Stimulated activated naive CD8-positive, alpha-beta T cell treated with anti-CD3 and anti-CD28 coated beads, Interleukin-15, Interleukin-2, amounts not matched to agents 100 ng/mL and 50 ng/mL, for 24 hours (primary cell): ENCODE data around the gene STX8.

Experiments used
- H3K27ac Mint-ChIP-seq: one replicate; pipeline ENCODE4 v1.8.0; 2021; ENCODE audit warnings: mild to moderate bottlenecking, mixed read lengths
- H3K27me3 Mint-ChIP-seq: one replicate; pipeline ENCODE4 v1.8.0; 2021; ENCODE audit warnings: mixed read lengths
- H3K36me3 Mint-ChIP-seq: one replicate; pipeline ENCODE4 v1.8.0; 2021; ENCODE audit warnings: low read depth, mixed read lengths
- H3K4me1 Mint-ChIP-seq: one replicate; pipeline ENCODE4 v1.8.0; 2021; ENCODE audit warnings: low read depth, mixed read lengths
- H3K4me3 Mint-ChIP-seq: one replicate; pipeline ENCODE4 v1.8.0; 2021; ENCODE audit warnings: mild to moderate bottlenecking, mixed read lengths
- H3K9me3 Mint-ChIP-seq: one replicate; pipeline ENCODE4 v1.8.0; 2021; ENCODE audit warnings: mixed read lengths

STX8 gene

DNA sequence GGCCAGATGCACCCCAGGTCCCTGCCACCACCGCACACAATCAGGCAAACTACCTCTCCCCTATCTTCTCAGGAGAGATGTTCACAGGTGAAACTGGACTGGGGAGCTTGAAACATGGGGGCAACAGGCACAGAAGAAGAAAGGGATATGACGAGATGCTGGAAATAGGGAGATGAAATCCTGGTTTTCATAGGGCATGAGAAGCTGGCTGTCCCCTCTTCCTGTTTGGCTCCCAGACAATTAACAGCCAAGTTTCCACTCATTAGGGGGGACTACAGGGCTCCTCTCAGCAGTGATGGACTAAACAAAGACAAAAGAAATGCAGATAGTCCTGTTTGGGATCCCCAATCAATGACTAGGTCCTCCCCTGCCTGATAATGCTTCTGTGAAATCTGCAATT lies 288.3 kb downstream of the STX8 start:
- Mint-ChIP-seq H3K36me3 (no peaks in the 10 kb centered on the region), H3K4me1 (peaks cover 46% of the 10 kb centered on the region), H3K27ac (no peak overlapping the region), H3K27me3 (no peaks in the 10 kb centered on the region), H3K9me3 (no peaks in the 10 kb centered on the region), H3K4me3 (no peak overlapping the region)

DNA sequence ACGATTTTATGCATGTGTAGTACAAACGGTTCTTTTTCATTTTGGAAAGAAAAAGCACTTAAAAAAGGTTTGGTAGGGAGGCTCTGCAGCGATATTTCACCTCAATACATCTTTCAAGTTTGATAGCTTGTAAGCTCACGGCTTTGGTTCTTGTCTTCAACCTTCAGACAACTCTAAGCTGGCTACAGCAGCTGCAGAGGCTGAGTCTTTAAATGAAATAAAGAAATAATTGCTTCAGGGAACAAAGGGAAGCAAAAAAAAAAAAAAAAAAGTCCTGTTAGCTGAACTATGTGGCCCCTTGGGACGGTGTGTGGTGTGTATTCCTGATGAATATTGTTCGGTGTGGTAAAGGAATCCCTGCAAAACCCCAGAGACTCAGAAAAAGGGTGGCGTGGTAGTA lies 289.2 kb downstream of the STX8 start:
- no peaks in the 10 kb centered on the region for H3K36me3 Mint-ChIP-seq
- no peak overlapping the region for H3K4me3 Mint-ChIP-seq
- H3K9me3 Mint-ChIP-seq, result no peaks in the 10 kb centered on the region
- peaks cover 39% of the 10 kb centered on the region for H3K4me1 Mint-ChIP-seq
- no peaks in the 10 kb centered on the region for H3K27me3 Mint-ChIP-seq
- no peak overlapping the region for H3K27ac Mint-ChIP-seq

DNA sequence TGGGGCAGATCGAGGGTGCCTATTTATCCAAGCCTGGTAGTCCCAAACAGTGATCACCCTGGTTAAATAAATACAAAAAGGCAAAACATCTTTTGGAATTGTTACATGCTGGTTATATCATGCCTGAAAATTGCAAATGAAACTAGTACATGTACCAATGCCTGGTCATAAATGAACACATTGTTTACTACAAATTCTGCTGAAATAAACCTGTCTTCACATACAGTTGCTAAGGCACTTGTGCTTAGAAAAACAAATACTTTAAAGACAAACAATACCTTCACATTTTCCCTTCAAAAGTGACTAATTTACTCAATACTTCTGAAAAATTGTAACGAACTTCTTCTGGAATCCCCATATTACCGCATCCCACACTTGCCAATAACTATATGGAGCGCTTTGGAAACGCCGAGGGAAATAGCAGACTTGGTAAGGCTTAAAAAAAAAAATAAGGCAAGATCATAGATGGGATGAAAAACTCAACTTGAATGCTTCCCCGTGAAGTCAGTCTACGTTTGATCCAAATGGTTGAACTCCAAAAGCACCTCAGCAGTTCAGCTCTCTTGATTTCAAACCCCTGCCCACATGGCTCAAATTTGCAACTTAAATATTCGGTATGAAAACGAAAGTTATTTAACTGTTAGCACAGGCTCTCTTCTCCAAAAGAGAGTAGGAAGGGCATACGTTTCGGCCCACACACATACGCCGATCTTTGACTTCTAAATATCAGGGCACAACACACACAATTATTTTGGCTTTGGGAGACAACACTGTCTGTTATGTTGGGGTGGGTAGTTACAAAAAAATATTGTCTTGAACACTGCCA lies 289.8 kb downstream of the STX8 start:
- H3K36me3 Mint-ChIP-seq, result peaks cover 4% of the 10 kb centered on the region
- no peak overlapping the region for H3K27ac Mint-ChIP-seq
- no peak overlapping the region for H3K4me3 Mint-ChIP-seq
- H3K9me3 Mint-ChIP-seq, result no peaks in the 10 kb centered on the region
- no peaks in the 10 kb centered on the region for H3K27me3 Mint-ChIP-seq
- peaks cover 33% of the 10 kb centered on the region for H3K4me1 Mint-ChIP-seq

DNA sequence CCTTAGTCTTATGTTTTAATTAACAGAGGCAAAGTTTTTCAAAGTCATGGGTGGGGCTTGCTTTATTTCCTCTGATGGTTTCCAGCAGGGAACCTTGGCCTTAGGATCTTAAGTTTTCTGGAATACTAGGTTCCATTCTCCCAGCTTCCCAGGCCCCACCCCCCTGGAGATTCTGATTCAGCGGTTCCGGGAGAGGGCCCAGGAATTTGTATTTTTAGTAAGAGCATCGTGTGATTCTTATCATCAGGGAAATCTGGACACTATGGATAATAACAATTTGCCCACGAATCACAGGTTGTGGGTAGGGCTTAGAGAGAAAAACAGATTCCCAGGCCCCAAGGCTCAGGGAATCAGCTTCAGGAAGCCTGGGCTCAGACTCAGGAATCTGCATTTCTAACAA lies 290.7 kb downstream of the STX8 start:
- peaks cover 24% of the 10 kb centered on the region for H3K4me1 Mint-ChIP-seq
- H3K27ac Mint-ChIP-seq, result no peak overlapping the region
- H3K4me3 Mint-ChIP-seq, result no peak overlapping the region
- H3K27me3 Mint-ChIP-seq, result no peaks in the 10 kb centered on the region
- H3K9me3 Mint-ChIP-seq, result no peaks in the 10 kb centered on the region
- H3K36me3 Mint-ChIP-seq, result peaks cover 4% of the 10 kb centered on the region

DNA sequence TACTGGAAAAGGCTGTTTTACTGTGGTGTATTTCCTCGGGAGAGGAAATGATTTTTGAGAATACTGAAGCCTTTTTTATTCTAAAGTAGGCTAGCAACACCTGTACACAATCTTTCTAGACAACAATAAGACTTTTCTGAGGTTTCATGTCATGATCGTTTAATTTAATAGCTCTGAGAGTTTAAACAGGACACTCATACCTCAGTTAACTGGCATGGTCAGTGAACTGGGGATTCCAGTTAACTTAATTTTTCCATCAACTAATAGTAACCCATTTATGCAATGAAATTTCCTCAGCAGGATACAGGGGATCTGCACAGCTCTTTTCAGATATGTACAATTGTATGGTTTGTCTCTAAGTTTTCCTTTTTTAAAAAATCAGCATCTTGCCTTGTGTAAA lies 291.7 kb downstream of the STX8 start:
- Mint-ChIP-seq H3K36me3 (peaks cover 4% of the 10 kb centered on the region), H3K4me3 (no peak overlapping the region), H3K27ac (no peak overlapping the region), H3K4me1 (peaks cover 14% of the 10 kb centered on the region), H3K27me3 (no peaks in the 10 kb centered on the region), H3K9me3 (no peaks in the 10 kb centered on the region)

DNA sequence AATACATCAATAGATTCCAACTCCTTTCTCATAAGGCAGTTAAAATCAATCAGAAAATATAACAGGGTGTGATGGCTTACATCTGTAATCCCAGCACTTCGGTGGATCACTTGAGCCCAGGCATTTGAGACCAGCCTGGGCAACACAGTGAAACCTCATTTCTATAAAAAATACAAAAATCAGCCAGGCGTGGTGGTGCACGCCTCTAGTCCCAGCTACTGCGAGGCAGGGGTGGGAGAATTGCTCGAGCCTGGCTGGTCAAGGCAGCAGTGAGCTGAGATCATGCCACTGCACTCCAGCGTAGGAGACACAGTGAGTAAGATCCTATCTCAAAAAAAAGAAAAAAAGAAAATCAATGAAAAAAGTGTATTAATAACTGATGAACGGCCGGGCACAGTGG lies 295.7 kb downstream of the STX8 start:
- Mint-ChIP-seq H3K9me3 (no peaks in the 10 kb centered on the region), H3K27me3 (no peaks in the 10 kb centered on the region), H3K4me1 (peaks cover 7% of the 10 kb centered on the region), H3K36me3 (peaks cover 4% of the 10 kb centered on the region), H3K4me3 (no peak overlapping the region), H3K27ac (no peak overlapping the region)

DNA sequence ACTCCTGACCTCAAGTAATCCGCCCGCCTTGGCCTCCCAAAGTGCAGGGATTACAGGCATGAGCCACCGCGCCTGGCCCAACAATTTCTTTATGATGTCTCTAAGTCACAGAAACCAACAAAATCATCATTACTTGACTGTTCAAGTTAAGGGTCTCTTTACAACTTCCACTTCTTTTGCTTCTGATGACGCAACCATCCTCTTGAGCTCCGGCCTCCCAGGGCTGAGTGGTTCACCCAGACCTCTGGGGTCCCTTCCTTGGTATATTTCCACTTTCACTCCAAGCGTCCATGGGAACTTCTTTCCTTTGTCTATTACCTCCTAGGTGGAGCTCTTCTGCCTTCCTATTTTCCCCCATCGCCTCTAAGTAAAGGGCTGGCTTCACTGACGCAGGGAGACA lies 300.6 kb downstream of the STX8 start:
- Mint-ChIP-seq H3K27ac (peak overlapping the region; percentile 88), H3K4me3 (peak overlapping the region; percentile 64)

DNA sequence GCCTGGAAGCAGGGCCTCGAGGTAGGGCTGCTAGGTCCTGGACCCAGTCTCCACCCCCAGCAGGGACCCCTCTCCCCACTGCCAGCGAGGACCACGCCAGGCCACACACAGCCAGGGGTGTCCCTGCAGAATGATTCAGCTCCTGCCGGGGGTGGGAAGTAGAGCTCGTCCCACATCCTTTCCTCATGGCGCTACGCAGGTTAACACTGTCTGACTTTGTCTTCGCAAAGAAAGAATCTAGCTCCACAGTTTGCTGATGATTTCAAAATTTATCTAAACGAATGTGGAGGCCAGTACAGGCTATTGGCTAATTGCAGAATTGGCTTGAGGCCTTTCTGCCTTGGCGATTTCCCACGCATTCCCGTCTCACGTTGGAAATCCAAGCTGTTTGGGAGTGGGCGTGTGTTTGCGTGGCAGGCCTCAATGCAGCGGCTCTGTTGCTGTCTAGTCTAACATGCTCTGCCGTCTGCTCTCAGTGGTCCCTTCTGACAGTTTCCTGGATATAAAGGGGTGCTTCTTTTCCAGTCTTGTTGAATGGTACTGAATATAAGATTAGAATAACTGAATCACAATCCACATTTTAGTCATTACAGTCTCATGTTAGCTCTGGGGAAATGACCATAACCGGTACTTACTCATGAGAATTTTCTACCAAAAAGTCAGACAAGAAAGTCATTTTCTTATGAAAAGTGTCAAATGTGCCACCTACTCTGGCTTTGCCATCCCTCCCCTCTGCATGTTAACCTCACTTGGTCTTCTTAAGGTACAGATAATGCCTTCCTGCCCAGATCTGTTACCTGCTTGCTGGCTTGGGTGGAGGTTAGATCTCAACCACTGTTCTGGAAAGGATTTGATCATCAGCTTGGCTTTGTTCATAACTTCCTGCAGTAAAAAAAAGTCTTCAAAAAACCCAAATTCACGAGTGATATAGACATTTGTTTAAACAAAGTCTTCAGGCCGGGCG lies 301.9 kb downstream of the STX8 start:
- peak overlapping the region; percentile 69 for H3K4me3 Mint-ChIP-seq
- H3K27ac Mint-ChIP-seq, result peak overlapping the region; percentile 98
- H3K36me3 Mint-ChIP-seq, result peaks cover 15% of the 10 kb centered on the region
- H3K9me3 Mint-ChIP-seq, result no peaks in the 10 kb centered on the region
- no peaks in the 10 kb centered on the region for H3K27me3 Mint-ChIP-seq
- H3K4me1 Mint-ChIP-seq, result peaks cover 31% of the 10 kb centered on the region

More for the DNA sequence above, 300.6 kb downstream of the STX8 start:
- Mint-ChIP-seq H3K27me3 (no peaks in the 10 kb centered on the region), H3K9me3 (no peaks in the 10 kb centered on the region), H3K36me3 (peaks cover 9% of the 10 kb centered on the region), H3K4me1 (peaks cover 31% of the 10 kb centered on the region)

DNA sequence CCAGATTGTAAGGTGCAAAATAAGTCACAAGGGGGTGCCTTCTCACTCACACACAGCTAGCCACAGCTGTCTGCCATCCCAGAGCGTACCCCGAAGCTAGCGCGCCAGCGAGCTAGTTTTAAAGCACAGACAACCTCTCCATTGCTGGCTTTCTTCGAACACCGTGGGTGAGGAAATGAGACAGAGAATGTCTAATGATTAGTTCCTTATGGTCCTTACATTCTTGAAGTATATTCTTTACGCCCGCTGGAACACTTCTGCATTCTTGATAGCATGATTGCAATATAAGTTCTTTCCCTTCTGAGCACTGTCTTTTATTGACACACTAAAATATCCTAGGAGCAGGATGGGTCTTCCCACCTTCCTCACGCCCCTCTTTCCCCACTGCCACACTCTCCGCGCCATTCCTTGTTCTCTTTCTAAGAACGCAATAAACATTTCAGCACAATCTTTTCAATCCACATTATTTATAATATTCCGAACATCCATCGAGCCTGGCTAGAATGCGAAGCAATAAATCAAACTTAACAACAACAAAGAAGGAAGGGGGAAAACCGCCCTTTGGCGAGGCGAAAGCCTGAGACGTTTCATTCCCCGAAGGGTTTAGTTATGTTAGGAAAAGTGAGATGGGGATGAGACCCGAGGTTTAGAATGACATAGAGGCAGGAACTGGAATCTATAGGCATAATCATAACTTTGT lies 303.0 kb downstream of the STX8 start:
- H3K9me3 Mint-ChIP-seq, result no peaks in the 10 kb centered on the region
- peaks cover 15% of the 10 kb centered on the region for H3K36me3 Mint-ChIP-seq
- H3K27me3 Mint-ChIP-seq, result no peaks in the 10 kb centered on the region
- H3K27ac Mint-ChIP-seq, result peak overlapping the region; percentile 98
- H3K4me3 Mint-ChIP-seq, result peak overlapping the region; percentile 69
- H3K4me1 Mint-ChIP-seq, result peaks cover 31% of the 10 kb centered on the region

DNA sequence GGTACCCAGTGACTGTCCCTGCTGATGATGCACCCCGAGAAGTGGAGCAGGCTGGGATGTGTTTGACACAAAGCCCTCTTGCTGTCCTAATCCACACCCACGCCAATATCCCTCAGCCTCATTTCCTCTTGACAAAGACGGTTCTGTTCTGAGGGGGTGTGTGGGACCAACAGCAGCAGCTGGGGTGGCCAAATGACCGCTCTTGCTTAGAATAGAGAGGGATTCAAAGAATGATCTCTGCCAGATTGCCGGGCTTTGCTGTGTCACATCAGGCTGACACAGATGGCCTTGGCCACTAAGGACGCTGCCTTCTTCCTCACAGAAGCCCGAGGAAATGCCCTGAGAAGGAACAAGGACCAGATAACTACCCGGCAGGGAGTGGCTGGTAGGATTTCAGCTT lies 303.6 kb downstream of the STX8 start:
- no peak overlapping the region for H3K4me3 Mint-ChIP-seq
- peaks cover 31% of the 10 kb centered on the region for H3K4me1 Mint-ChIP-seq
- peaks cover 21% of the 10 kb centered on the region for H3K36me3 Mint-ChIP-seq
- H3K27me3 Mint-ChIP-seq, result no peaks in the 10 kb centered on the region
- H3K27ac Mint-ChIP-seq, result peak overlapping the region; percentile 40
- H3K9me3 Mint-ChIP-seq, result no peaks in the 10 kb centered on the region

DNA sequence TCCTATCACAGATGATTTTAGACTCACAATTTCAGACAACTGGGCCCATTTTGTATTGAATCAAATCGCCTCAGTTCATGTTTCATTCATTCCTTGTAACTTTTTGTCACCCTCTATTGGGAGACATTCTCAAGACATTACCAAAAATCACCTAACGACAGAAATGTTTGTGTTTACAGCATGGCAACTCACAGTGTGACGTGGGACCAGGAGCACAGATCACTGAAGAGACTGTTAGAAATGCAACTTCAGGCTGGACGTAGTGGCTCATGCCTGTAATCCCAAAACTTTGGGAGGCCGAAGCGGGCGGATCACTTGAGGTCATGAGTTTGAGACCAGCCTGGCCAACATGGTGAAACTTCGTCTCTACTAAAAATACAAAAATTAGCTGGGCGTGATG lies 304.7 kb downstream of the STX8 start:
- no peak overlapping the region for H3K4me3 Mint-ChIP-seq
- H3K4me1 Mint-ChIP-seq, result peaks cover 31% of the 10 kb centered on the region
- H3K27me3 Mint-ChIP-seq, result no peaks in the 10 kb centered on the region
- H3K9me3 Mint-ChIP-seq, result no peaks in the 10 kb centered on the region
- H3K27ac Mint-ChIP-seq, result no peak overlapping the region
- peaks cover 23% of the 10 kb centered on the region for H3K36me3 Mint-ChIP-seq

DNA sequence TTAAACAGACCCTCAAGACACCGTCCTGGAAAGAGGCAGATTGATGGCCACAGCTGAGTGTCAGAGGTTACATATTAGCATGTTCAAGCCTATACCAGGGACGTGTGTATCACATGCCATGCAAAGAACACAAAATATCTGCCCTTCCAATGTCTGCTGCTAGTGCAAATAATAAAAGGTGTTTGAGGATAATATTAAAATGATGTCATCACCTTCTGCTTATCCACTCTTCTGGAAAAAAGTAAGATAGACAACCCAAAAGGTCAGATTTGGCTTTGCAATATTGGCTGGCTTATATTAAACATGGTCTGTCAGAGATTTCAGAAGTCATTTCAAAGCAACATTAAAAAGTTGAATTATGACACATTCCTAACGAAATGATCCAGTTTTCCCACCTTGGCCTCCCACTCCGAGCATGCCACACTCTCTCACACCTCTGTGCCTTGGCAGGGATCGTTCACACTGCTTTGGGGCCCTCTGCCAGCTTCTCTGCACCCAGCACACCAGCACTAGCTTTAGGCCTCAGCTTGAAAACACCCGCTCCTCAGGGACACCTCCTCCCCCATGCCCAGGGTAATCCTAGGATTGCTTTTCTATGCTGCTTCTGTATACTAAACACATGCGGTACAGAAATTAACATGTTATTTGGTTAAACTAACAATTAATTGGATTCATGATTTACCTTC lies 306.1 kb downstream of the STX8 start:
- no peaks in the 10 kb centered on the region for H3K27me3 Mint-ChIP-seq
- H3K4me3 Mint-ChIP-seq, result no peak overlapping the region
- H3K4me1 Mint-ChIP-seq, result peaks cover 22% of the 10 kb centered on the region
- peaks cover 25% of the 10 kb centered on the region for H3K36me3 Mint-ChIP-seq
- H3K9me3 Mint-ChIP-seq, result no peaks in the 10 kb centered on the region
- no peak overlapping the region for H3K27ac Mint-ChIP-seq

DNA sequence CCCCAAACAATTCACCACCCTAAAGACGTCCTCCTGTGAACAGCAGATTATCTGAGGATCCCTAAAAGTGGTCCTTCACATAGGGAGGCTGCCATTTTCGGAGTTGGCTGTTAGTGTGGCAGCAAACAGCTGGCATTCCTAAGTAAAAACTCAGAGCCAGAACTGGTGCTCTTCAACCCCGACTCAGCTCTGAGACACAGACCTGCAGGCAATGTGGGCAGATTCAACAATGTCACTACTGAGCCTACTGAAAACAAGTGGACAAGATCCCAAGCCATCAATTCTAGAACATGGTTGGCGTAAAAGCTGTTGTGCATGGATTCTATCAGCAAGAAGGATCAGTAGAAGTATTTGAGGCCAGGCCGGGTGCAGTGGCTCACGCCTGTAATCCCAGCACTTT lies 307.1 kb downstream of the STX8 start:
- peaks cover 34% of the 10 kb centered on the region for H3K36me3 Mint-ChIP-seq
- no peak overlapping the region for H3K4me3 Mint-ChIP-seq
- H3K27ac Mint-ChIP-seq, result no peak overlapping the region
- H3K27me3 Mint-ChIP-seq, result no peaks in the 10 kb centered on the region
- H3K9me3 Mint-ChIP-seq, result no peaks in the 10 kb centered on the region
- H3K4me1 Mint-ChIP-seq, result peaks cover 14% of the 10 kb centered on the region

DNA sequence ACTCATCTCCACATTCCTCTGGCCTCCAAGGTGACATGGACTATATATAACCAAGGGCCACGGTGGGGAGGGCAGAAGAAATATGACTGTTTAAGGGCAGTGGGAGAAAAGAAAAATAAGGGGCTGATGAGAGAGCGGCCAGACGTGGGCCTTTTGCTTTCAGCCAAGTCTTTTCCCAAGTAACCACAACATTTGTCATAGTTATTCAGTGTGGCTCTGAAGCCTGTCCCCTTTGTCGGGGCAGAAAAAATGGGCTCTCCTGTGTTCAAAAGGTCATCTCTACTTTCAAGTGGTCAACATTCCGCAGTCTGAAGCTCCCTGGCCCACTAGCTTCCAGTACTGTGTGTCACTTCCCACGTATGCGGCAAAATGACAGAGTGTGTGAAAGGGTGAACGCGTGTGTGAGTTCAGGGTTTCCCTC lies 308.9 kb downstream of the STX8 start:
- no peak overlapping the region for H3K4me3 Mint-ChIP-seq
- H3K36me3 Mint-ChIP-seq, result peaks cover 31% of the 10 kb centered on the region
- no peaks in the 10 kb centered on the region for H3K27me3 Mint-ChIP-seq
- H3K27ac Mint-ChIP-seq, result no peak overlapping the region
- H3K9me3 Mint-ChIP-seq, result no peaks in the 10 kb centered on the region
- no peaks in the 10 kb centered on the region for H3K4me1 Mint-ChIP-seq
